H9 (cell line): Measurements from ENCODE around the gene LILRB1. TPM values are rescaled to one million over a fixed set of nuclear protein-coding genes. Genes with fewer than 3 reads are reported as not detected.
"Not testable (repeated sequence)": the region's sequence is repeated elsewhere in the genome, so short reads cannot be mapped to it uniquely, and the experiment has no call there.

Experiments
- DNase-seq: peaks from one replicate; pipeline ENCODE4 v3.0.0-alpha.2; 2017
- H2AFZ ChIP-seq: one replicate; pipeline ENCODE4 v1.6.1; 2013; ENCODE audit warnings: mild to moderate bottlenecking, low read length, control low read depth, moderate library complexity
- H2AK5ac ChIP-seq: 2 replicates; pipeline ENCODE4 v1.6.1; 2013; ENCODE audit warnings: low read length, control low read depth, mixed read lengths; ENCODE audit not compliant: insufficient read length
- H2BK120ac ChIP-seq: one replicate; pipeline ENCODE4 v1.6.1; 2013; ENCODE audit warnings: low read depth, mild to moderate bottlenecking, low read length, control low read depth, inconsistent platforms; ENCODE audit not compliant: poor library complexity, severe bottlenecking
- H2BK12ac ChIP-seq: 2 replicates; pipeline ENCODE4 v1.6.1; 2013; ENCODE audit warnings: low read length, control low read depth, mixed read lengths, low read depth; ENCODE audit not compliant: insufficient read length
- H2BK15ac ChIP-seq: 2 replicates; pipeline ENCODE4 v1.6.1; 2013; ENCODE audit warnings: low read depth, low read length, control low read depth
- H2BK20ac ChIP-seq: one replicate; pipeline ENCODE4 v1.6.1; 2013; ENCODE audit warnings: low read depth, mild to moderate bottlenecking, low read length, control low read depth, inconsistent platforms; ENCODE audit not compliant: poor library complexity, severe bottlenecking
- H2BK5ac ChIP-seq: 2 replicates; pipeline ENCODE4 v1.6.1; 2013; ENCODE audit warnings: low read length, control low read depth, mixed read lengths; ENCODE audit not compliant: insufficient read length
- H3K14ac ChIP-seq: 2 replicates; pipeline ENCODE4 v1.6.1; 2013; ENCODE audit warnings: low read length, control low read depth; ENCODE audit not compliant: insufficient read depth
- H3K18ac ChIP-seq: 2 replicates; pipeline ENCODE4 v1.6.1; 2013; ENCODE audit warnings: low read depth, mild to moderate bottlenecking, mixed read lengths, low read length, control low read depth; ENCODE audit not compliant: insufficient read length
- H3K23ac ChIP-seq: 2 replicates; pipeline ENCODE4 v1.6.1; 2013; ENCODE audit warnings: low read length, control low read depth, mixed read lengths, low read depth; ENCODE audit not compliant: insufficient read length
- H3K23me2 ChIP-seq: 2 replicates; pipeline ENCODE4 v1.6.1; 2013; ENCODE audit warnings: low read depth, mild to moderate bottlenecking, mixed read lengths, low read length, control low read depth; ENCODE audit not compliant: insufficient read length, poor library complexity, severe bottlenecking
- H3K27ac ChIP-seq: 2 replicates; pipeline ENCODE4 v1.5.1; 2013; ENCODE audit warnings: low read length, control low read depth, mixed read lengths, low read depth; ENCODE audit not compliant: insufficient read length
- H3K27me3 ChIP-seq: 2 replicates; pipeline ENCODE4 v1.6.1; 2013; ENCODE audit warnings: low read length, control low read depth, inconsistent platforms; ENCODE audit not compliant: insufficient read depth
- H3K4ac ChIP-seq: 2 replicates; pipeline ENCODE4 v1.6.1; 2013; ENCODE audit warnings: low read depth, mild to moderate bottlenecking, control low read depth, inconsistent platforms, low read length, moderate library complexity
- H3K4me1 ChIP-seq: 2 replicates; pipeline ENCODE4 v1.6.1; 2013; ENCODE audit warnings: low read length, control low read depth, inconsistent platforms; ENCODE audit not compliant: insufficient read depth
- H3K4me2 ChIP-seq: 2 replicates; pipeline ENCODE4 v1.6.1; 2013; ENCODE audit warnings: low read length, control low read depth, mixed read lengths; ENCODE audit not compliant: insufficient read length, insufficient read depth
- H3K56ac ChIP-seq: 2 replicates; pipeline ENCODE4 v1.6.1; 2013; ENCODE audit warnings: low read depth, mild to moderate bottlenecking, mixed read lengths, low read length, control low read depth; ENCODE audit not compliant: insufficient read length
- H3K79me1 ChIP-seq: 2 replicates; pipeline ENCODE4 v1.6.1; 2013; ENCODE audit warnings: low read depth, mild to moderate bottlenecking, moderate library complexity, low read length, control low read depth, inconsistent platforms; ENCODE audit not compliant: insufficient read depth, poor library complexity, severe bottlenecking
- H3K79me2 ChIP-seq: 2 replicates; pipeline ENCODE4 v1.6.1; 2013; ENCODE audit warnings: low read length, control low read depth, inconsistent platforms; ENCODE audit not compliant: insufficient read depth
- H3K9ac ChIP-seq: 2 replicates; pipeline ENCODE4 v1.6.1; 2013; ENCODE audit warnings: low read length, control low read depth, mixed read lengths; ENCODE audit not compliant: insufficient read length; ENCODE audit errors: extremely low read depth
- H3K9me3 ChIP-seq: one replicate; pipeline ENCODE4 v1.6.1; 2013; ENCODE audit warnings: low read depth, low read length, inconsistent platforms; ENCODE audit not compliant: control insufficient read depth
- H3T11ph ChIP-seq: one replicate; pipeline ENCODE4 v1.6.1; 2013; ENCODE audit warnings: mild to moderate bottlenecking, low read length, control low read depth, inconsistent platforms
- H4K20me1 ChIP-seq: one replicate; pipeline ENCODE4 v1.6.1; 2013; ENCODE audit not compliant: control insufficient read depth, insufficient read length, insufficient read depth
- H4K5ac ChIP-seq: 2 replicates; pipeline ENCODE4 v1.6.1; 2013; ENCODE audit warnings: low read depth, mild to moderate bottlenecking, mixed read lengths, low read length, control low read depth; ENCODE audit not compliant: insufficient read length
- H4K8ac ChIP-seq: replicated peaks from 2 replicates; pipeline ENCODE4 v1.6.1; 2013; ENCODE audit warnings: low read length, control low read depth, mixed read lengths, low read depth; ENCODE audit not compliant: insufficient read length
- H4K91ac ChIP-seq: 2 replicates; pipeline ENCODE4 v1.6.1; 2013; ENCODE audit warnings: low read depth, mild to moderate bottlenecking, moderate library complexity, mixed read lengths, low read length, control low read depth; ENCODE audit not compliant: insufficient read length
- H3K27ac Mint-ChIP-seq, 3 experiments: 2 replicates in 2 of 3; 3 replicates in 1 of 3; pipeline ENCODE4 v1.8.0; 2020 to 2021; ENCODE audit warnings: mixed read lengths in 3 of 3, mild to moderate bottlenecking in 1 of 3, moderate library complexity in 1 of 3
- H3K27me3 Mint-ChIP-seq: 2 replicates; pipeline ENCODE4 v1.8.0; 2021; ENCODE audit warnings: low read depth, mild to moderate bottlenecking, moderate library complexity, mixed read lengths
- H3K36me3 Mint-ChIP-seq, 3 experiments: 2 replicates in 2 of 3; 3 replicates in 1 of 3; pipeline ENCODE4 v1.8.0; 2020 to 2021; ENCODE audit warnings: low read depth in 3 of 3, mixed read lengths in 3 of 3; ENCODE audit not compliant: insufficient read depth in 1 of 3
- H3K4me1 Mint-ChIP-seq, 2 experiments: 2 replicates each; pipeline ENCODE4 v1.8.0; 2020; ENCODE audit warnings: mixed read lengths in 2 of 2
- H3K4me3 Mint-ChIP-seq, 2 experiments: 2 replicates in 1 of 2; 3 replicates in 1 of 2; pipeline ENCODE4 v1.8.0; 2020 to 2021; ENCODE audit warnings: mild to moderate bottlenecking in 2 of 2, mixed read lengths in 2 of 2, moderate library complexity in 1 of 2
- H3K9me3 Mint-ChIP-seq, 2 experiments: 2 replicates in 1 of 2; 3 replicates in 1 of 2; pipeline ENCODE4 v1.8.0; 2020; ENCODE audit warnings: mild to moderate bottlenecking in 2 of 2, mixed read lengths in 2 of 2, moderate library complexity in 1 of 2
- CTCF ChIP-seq: fragments of 200-600 bp; sonication (generic); conservative IDR thresholded peaks from 3 replicates; pipeline ENCODE4 v1.8.0; 2021; ENCODE audit warnings: antibody characterized with exemption, mild to moderate bottlenecking
- WGBS: extraction: QIAGEN DNeasy Blood & Tissue Kit; methylation state at CpG from one replicate; pipeline ENCODE4 v1.1.7; 2013; ENCODE audit warnings: missing lambda C conversion rate, low lambda C conversion rate, mixed read lengths; ENCODE audit not compliant: insufficient read length; ENCODE audit errors: extremely low coverage; 5-methylcytosine and 5-hydroxymethylcytosine counted together
- total RNA-seq: library from RNA; stranded (reverse); gene quantifications from 2 replicates; pipeline ENCODE4 v1.2.1, GENCODE V29; 2021

Gene LILRB1
- total RNA-seq, 1 experiment from 2014 or later, result not detected

- H3K27me3 ChIP-seq, result no peaks in the 10 kb centered on the region
- WGBS, result no CpG with 5 or more reads among the region's 7 CpGs
- no peak overlapping the region for H3K9ac ChIP-seq
- H2AFZ ChIP-seq, result no peak overlapping the region
- no peak overlapping the region for H2BK5ac ChIP-seq
- no peaks in the 10 kb centered on the region for H3K23me2 ChIP-seq
- H3K18ac ChIP-seq, result no peak overlapping the region
- no peak overlapping the region for H4K8ac ChIP-seq
- no peak overlapping the region for H3K27ac ChIP-seq
- H3K23ac ChIP-seq, result no peak overlapping the region
- DNase-seq, result no peak
- H2BK12ac ChIP-seq, result no peak overlapping the region
- peaks cover 45% of the 10 kb centered on the region for H3K9me3 ChIP-seq
- H4K20me1 ChIP-seq, result no peaks in the 10 kb centered on the region
- no peaks in the 10 kb centered on the region for H3K4me1 ChIP-seq
- H2BK20ac ChIP-seq, result no peak overlapping the region
- no peaks in the 10 kb centered on the region for H3K79me2 ChIP-seq
- H3K4me2 ChIP-seq, result no peak overlapping the region
- Mint-ChIP-seq H3K9me3 (peaks cover 83 to 93% of the 10 kb centered on the region in 2 experiments), H3K4me1 (no peaks in the 10 kb centered on the region), H3K4me3 (no peak overlapping the region), H3K27me3 (peaks cover 7% of the 10 kb centered on the region; the same call in 1 of the 2 replicates), H3K36me3 (peaks cover 0 to 26% (median 9%) of the 10 kb centered on the region in 3 experiments; a peak in 5 of 7 replicates), H3K27ac (no peak overlapping the region)
- no peak overlapping the region for H3K4ac ChIP-seq
- TF ChIP-seq CTCF, result no peak
- no peak overlapping the region for H3K14ac ChIP-seq
- H4K5ac ChIP-seq, result no peak overlapping the region
- H3K56ac ChIP-seq, result no peak overlapping the region
- no peak overlapping the region for H2BK15ac ChIP-seq
- H2BK120ac ChIP-seq, result no peak overlapping the region
- H4K91ac ChIP-seq, result no peak overlapping the region
- H2AK5ac ChIP-seq, result no peak overlapping the region
- no peaks in the 10 kb centered on the region for H3K79me1 ChIP-seq
- H3T11ph ChIP-seq, result no peak overlapping the region
These were observed 3.1 kb downstream of the LILRB1 start for GRCh38 chr19:54633401-54633800.

GRCh38 chr19:54636081-54636480 is 5.8 kb downstream of the LILRB1 start:
- not testable (repeated sequence) for H3K27ac Mint-ChIP-seq, H2AK5ac ChIP-seq, H2BK15ac ChIP-seq, H3K14ac ChIP-seq, H4K8ac ChIP-seq, H3K79me2 ChIP-seq, H3K79me1 ChIP-seq, H3K4me1 ChIP-seq, H2AFZ ChIP-seq, H2BK12ac ChIP-seq, H3K27me3 ChIP-seq, H3K4me3 Mint-ChIP-seq, H2BK120ac ChIP-seq, H3K27ac ChIP-seq, H3K9ac ChIP-seq, H4K20me1 ChIP-seq, H3K4me1 Mint-ChIP-seq, DNase-seq, H3K23ac ChIP-seq, H3K4me2 ChIP-seq, H3K56ac ChIP-seq, H3K23me2 ChIP-seq, H3T11ph ChIP-seq, H4K91ac ChIP-seq, H3K18ac ChIP-seq, H3K27me3 Mint-ChIP-seq, H2BK20ac ChIP-seq, H4K5ac ChIP-seq, H2BK5ac ChIP-seq, H3K4ac ChIP-seq
- WGBS, result no CpG with 5 or more reads among the region's 12 CpGs
- Mint-ChIP-seq H3K36me3 (peaks cover 5 to 30% (median 6%) of the 10 kb centered on the region in 3 experiments; a peak in 6 of 7 replicates), H3K9me3 (peaks cover 83 to 93% of the 10 kb centered on the region in 2 experiments)
- peaks cover 46% of the 10 kb centered on the region for H3K9me3 ChIP-seq
